A673 (cell line): ENCODE data around the gene SIGLEC7. TPM values are rescaled to one million over a fixed set of nuclear protein-coding genes. Genes with fewer than 3 reads are reported as not detected.

ENCODE experiments used
- BruUV-seq: library from RNA; stranded (reverse); fragments of 400-500 nt; replicated peaks from 2 replicates; lab custom pipeline; 2021; lab: Mats Ljungman, UMichigan
- CTCF ChIA-PET: fragments of 300-600 bp; sonication (Branson Sonifier 250); formaldehyde crosslinking; loops from one replicate; lab custom pipeline; 2022; ENCODE audit warnings: antibody characterized with exemption; lab: Charles Lee
- POLR2A ChIA-PET: fragments of 300-600 bp; sonication (Branson Sonifier 250); formaldehyde crosslinking; loops from one replicate; lab custom pipeline; 2022; ENCODE audit warnings: antibody characterized with exemption; ENCODE audit not compliant: low non-redundant PET; lab: Charles Lee
- DNase-seq: peaks from one replicate; pipeline ENCODE4 v3.0.0-alpha.2; 2015; ENCODE audit warnings: low spot score
- H3K27ac ChIP-seq: fragments of 200-600 bp; sonication (generic); 2 replicates; pipeline ENCODE4 v1.5.1; 2016; ENCODE audit warnings: mixed run types, low read depth, mild to moderate bottlenecking, mixed read lengths, antibody characterized with exemption, low read length; ENCODE audit not compliant: poor library complexity, severe bottlenecking
- H3K27me3 ChIP-seq: fragments of 200-600 bp; sonication (generic); replicated peaks from 2 replicates; pipeline ENCODE4 v1.6.1; 2017; ENCODE audit warnings: mixed run types, low read depth, mild to moderate bottlenecking, mixed read lengths, antibody characterized with exemption, low read length; ENCODE audit not compliant: insufficient read depth, poor library complexity
- H3K36me3 ChIP-seq: fragments of 200-600 bp; sonication (generic); 2 replicates; pipeline ENCODE4 v1.6.1; 2016; ENCODE audit warnings: mixed run types, mild to moderate bottlenecking, mixed read lengths, antibody characterized with exemption, low read length; ENCODE audit not compliant: insufficient read depth, poor library complexity, severe bottlenecking
- H3K4me1 ChIP-seq: fragments of 200-600 bp; sonication (generic); 2 replicates; pipeline ENCODE4 v1.6.1; 2017; ENCODE audit warnings: mixed run types, mild to moderate bottlenecking, mixed read lengths, antibody characterized with exemption, low read length; ENCODE audit not compliant: insufficient read depth, poor library complexity, severe bottlenecking
- H3K4me3 ChIP-seq: fragments of 200-600 bp; sonication (generic); 2 replicates; pipeline ENCODE4 v1.5.1; 2016; ENCODE audit warnings: low read depth, mixed run types, mild to moderate bottlenecking, mixed read lengths, low read length; ENCODE audit not compliant: poor library complexity, severe bottlenecking
- H3K9me3 ChIP-seq: fragments of 200-600 bp; sonication (generic); 2 replicates; pipeline ENCODE4 v1.6.1; 2016; ENCODE audit warnings: mixed run types, low read depth, mild to moderate bottlenecking, mixed read lengths, antibody characterized with exemption, low read length; ENCODE audit not compliant: poor library complexity, severe bottlenecking
- CTCF ChIP-seq: fragments of 300-800, 200-600 bp; sonication (generic); conservative IDR thresholded peaks from 2 replicates; pipeline ENCODE4 v1.5.1; 2017; ENCODE audit warnings: low read depth, mild to moderate bottlenecking, antibody characterized with exemption, low read length, moderate library complexity, mixed read lengths
- EZH2 ChIP-seq: fragments of 200-600 bp; sonication (generic); IDR thresholded peaks from 2 replicates; pipeline ENCODE4 v1.6.1; 2017; ENCODE audit warnings: borderline replicate concordance, low read depth, mild to moderate bottlenecking, mixed read lengths, antibody characterized with exemption, low read length; ENCODE audit not compliant: poor library complexity, severe bottlenecking
- intact Hi-C: fragments of 100-400 bp; cut with micrococcal nuclease; formaldehyde crosslinking; loops from one replicate; pipeline ENCODE4 v1.10.0; 2022; ENCODE audit not compliant: unreplicated experiment
- total RNA-seq: library from RNA; stranded (reverse); gene quantifications from 2 replicates; pipeline ENCODE4 v1.2.3, GENCODE V29; 2021

SIGLEC7 gene
- total RNA-seq, 1 experiment from 2014 or later = not detected

- no peak overlapping the region for H3K4me3 ChIP-seq
- DNase-seq = no peak
- TF ChIP-seq EZH2 = no peak
- TF ChIP-seq CTCF = no peak
- H3K27ac ChIP-seq = no peak overlapping the region
- H3K36me3 ChIP-seq = no peaks in the 10 kb centered on the region
- no peaks in the 10 kb centered on the region for H3K9me3 ChIP-seq
- CTCF ChIA-PET = no interaction called here
- BruUV-seq = no TSS peak
- peaks cover 32% of the 10 kb centered on the region for H3K27me3 ChIP-seq
- H3K4me1 ChIP-seq = no peaks in the 10 kb centered on the region
- POLR2A ChIA-PET = no interaction called here
- intact Hi-C loops = no loop called here
These were observed 27.9 kb upstream of the SIGLEC7 start for GRCh38 chr19:51114087-51114729.

- Histone ChIP-seq H3K27ac (no peak overlapping the region), H3K36me3 (no peaks in the 10 kb centered on the region), H3K9me3 (no peaks in the 10 kb centered on the region), H3K27me3 (peaks cover 32% of the 10 kb centered on the region), H3K4me1 (no peaks in the 10 kb centered on the region), H3K4me3 (no peak overlapping the region)
- BruUV-seq = no TSS peak
- intact Hi-C loops = no loop called here
- no peak for DNase-seq
- CTCF ChIA-PET = no interaction called here
- POLR2A ChIA-PET = no interaction called here
- TF ChIP-seq CTCF (no peak), EZH2 (no peak)
These were observed 25.3 kb upstream of the SIGLEC7 start for GRCh38 chr19:51116736-51117286.

- H3K4me3 ChIP-seq = no peak overlapping the region
- no peaks in the 10 kb centered on the region for H3K36me3 ChIP-seq
- no TSS peak for BruUV-seq
- no peaks in the 10 kb centered on the region for H3K9me3 ChIP-seq
- H3K4me1 ChIP-seq = no peaks in the 10 kb centered on the region
- intact Hi-C loops = no loop called here
- CTCF ChIA-PET = no interaction called here
- peaks cover 16% of the 10 kb centered on the region for H3K27me3 ChIP-seq
- POLR2A ChIA-PET = no interaction called here
- TF ChIP-seq CTCF = no peak
- no peak for TF ChIP-seq EZH2
- no peak for DNase-seq
- no peak overlapping the region for H3K27ac ChIP-seq
These were observed 23.0 kb upstream of the SIGLEC7 start for GRCh38 chr19:51119101-51119500.
